Lower lobe of right lung (tissue), 2 donors: ENCODE results near the gene CAMKK2. TPM values are rescaled to one million over a fixed set of nuclear protein-coding genes. Genes with fewer than 3 reads are reported as not detected.

Experiments used
- ATAC-seq, 2 donors: fragments of 200-7000 bp; cut with Tn5 transposase; one replicate each; pipeline ENCODE4 v1.9.1; 2020 to 2022; ENCODE audit warnings: mild to moderate bottlenecking in 2 of 2, moderate library complexity in 2 of 2
- DNase-seq: peaks from one replicate; pipeline ENCODE4 v3.0.0-alpha.2; 2020
- H3K27ac ChIP-seq: fragments of 200-600 bp; one replicate; pipeline ENCODE4 v1.8.0; 2022
- H3K27me3 ChIP-seq: fragments of 200-600 bp; one replicate; pipeline ENCODE4 v1.8.0; 2022; ENCODE audit warnings: low read depth
- H3K36me3 ChIP-seq: fragments of 200-600 bp; one replicate; pipeline ENCODE4 v1.8.0; 2022; ENCODE audit warnings: mild to moderate bottlenecking
- H3K4me1 ChIP-seq: fragments of 200-600 bp; one replicate; pipeline ENCODE4 v1.8.0; 2022
- H3K4me3 ChIP-seq: fragments of 200-600 bp; one replicate; pipeline ENCODE4 v1.8.0; 2022; ENCODE audit warnings: mild to moderate bottlenecking
- H3K9me3 ChIP-seq: fragments of 200-600 bp; one replicate; pipeline ENCODE4 v1.8.0; 2022
- intact Hi-C: fragments of 100-400 bp; cut with DNase I; formaldehyde crosslinking; loops from one replicate; pipeline ENCODE4 v1.11.0; 2022
- total RNA-seq: library from RNA; stranded (reverse); fragmentation: NEBNext Ultra II Directional; extraction: Animal tissue kit (Norgen Biotek cat#: 25700); gene quantifications from one replicate; pipeline ENCODE4 v1.2.1, GENCODE V29; 2021
- TF ChIP-seq, protein P1 (sequence below): fragments of 200-600 bp; IDR thresholded peaks from one replicate; pipeline ENCODE4 v1.8.0; 2022; ENCODE audit warnings: antibody characterized with exemption, mild to moderate bottlenecking
- donor health status: DM: no; HTN: yes; CAD: no; lungs with severe emphysema.

CAMKK2 gene
- total RNA-seq, 1 donor from 2014 or later: 40.4 TPM

DNA sequence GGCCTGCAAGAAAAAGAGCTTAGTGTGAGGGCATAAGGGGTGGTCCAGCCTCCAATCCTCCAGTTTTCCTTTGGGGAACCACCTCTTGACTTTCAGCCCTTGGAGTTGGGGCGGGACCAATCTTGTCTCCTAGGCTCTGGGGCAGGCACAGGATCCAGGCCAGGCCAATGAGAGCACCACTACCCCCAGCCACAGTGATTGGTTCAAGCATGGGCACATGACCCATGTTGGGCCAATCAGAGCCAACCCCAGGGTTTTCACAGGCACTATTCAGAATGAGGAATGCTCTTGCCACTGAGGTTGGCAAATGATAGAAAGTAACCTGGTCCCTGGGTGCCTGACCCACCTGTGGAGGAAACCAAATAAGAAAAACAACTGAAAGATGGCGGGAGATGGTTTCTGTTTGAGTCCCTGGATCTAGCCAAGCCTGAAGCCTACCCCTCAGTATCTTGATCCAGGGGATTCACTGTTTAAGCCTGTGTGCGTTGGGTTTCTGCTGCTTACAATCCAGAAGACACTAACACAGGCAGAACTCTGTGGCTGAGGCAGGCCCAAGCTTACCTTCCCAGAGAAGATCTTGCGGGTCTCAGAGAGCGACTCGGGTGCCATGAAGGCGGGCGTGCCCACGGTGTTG, 43.7 kb downstream of the CAMKK2 start:
- H3K27ac ChIP-seq: no peak overlapping the region
- H3K9me3 ChIP-seq: no peaks in the 10 kb centered on the region
- peaks cover 91% of the 10 kb centered on the region for H3K36me3 ChIP-seq
- no peaks in the 10 kb centered on the region for H3K4me1 ChIP-seq
- no peak overlapping the region for H3K4me3 ChIP-seq
- TF ChIP-seq, protein P1, sequence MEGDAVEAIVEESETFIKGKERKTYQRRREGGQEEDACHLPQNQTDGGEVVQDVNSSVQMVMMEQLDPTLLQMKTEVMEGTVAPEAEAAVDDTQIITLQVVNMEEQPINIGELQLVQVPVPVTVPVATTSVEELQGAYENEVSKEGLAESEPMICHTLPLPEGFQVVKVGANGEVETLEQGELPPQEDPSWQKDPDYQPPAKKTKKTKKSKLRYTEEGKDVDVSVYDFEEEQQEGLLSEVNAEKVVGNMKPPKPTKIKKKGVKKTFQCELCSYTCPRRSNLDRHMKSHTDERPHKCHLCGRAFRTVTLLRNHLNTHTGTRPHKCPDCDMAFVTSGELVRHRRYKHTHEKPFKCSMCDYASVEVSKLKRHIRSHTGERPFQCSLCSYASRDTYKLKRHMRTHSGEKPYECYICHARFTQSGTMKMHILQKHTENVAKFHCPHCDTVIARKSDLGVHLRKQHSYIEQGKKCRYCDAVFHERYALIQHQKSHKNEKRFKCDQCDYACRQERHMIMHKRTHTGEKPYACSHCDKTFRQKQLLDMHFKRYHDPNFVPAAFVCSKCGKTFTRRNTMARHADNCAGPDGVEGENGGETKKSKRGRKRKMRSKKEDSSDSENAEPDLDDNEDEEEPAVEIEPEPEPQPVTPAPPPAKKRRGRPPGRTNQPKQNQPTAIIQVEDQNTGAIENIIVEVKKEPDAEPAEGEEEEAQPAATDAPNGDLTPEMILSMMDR: no peak
- no peaks in the 10 kb centered on the region for H3K27me3 ChIP-seq
- ATAC-seq (no peak), DNase-seq (no peak)
- intact Hi-C loops: no loop called here

DNA sequence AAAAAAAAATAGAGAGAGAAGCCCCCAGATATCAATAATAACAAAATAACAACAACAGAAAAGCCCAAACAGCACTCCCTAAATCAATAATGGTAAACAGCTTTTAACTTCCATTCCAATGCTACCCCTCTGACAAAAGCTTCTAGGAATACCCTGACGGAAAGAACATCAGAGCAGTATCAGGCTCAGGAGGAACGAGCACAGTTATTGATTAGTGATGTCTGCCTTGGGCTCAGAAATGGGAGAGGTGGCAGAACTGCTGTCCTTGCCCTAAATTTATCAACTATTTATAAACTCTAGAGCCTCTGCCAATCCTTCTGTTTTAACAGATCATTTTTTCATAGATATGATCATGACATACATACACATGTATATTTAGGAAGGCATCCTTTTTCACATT, 44.7 kb downstream of the CAMKK2 start:
- Histone ChIP-seq H3K27ac (no peak overlapping the region), H3K9me3 (no peaks in the 10 kb centered on the region), H3K36me3 (peaks cover 91% of the 10 kb centered on the region), H3K27me3 (no peaks in the 10 kb centered on the region), H3K4me1 (no peaks in the 10 kb centered on the region), H3K4me3 (no peak overlapping the region)
- DNase-seq: no peak
- ATAC-seq: no peak
- TF ChIP-seq, protein P1: no peak
- intact Hi-C loops: no loop called here

DNA sequence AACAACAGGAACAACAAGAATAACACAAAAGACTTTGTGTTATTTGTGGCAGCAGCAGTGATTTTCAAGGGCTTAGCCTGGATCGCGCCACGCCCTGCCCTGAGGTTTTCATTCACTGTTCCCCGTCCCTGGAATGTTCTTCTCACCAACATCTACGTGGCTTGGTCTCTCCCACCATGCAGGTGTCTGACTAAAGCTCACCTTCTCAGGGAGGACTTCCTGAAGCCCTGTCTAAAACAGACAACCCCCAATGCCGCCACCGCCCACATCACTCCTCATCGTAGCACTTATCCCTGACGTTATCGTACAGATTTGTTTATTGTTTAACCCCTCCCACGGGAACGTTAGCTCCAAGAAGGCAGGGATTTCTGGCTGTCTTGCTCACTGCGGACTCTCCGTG, 46.1 kb downstream of the CAMKK2 start:
- Histone ChIP-seq H3K4me3 (no peak overlapping the region), H3K4me1 (no peaks in the 10 kb centered on the region), H3K27me3 (no peaks in the 10 kb centered on the region), H3K27ac (no peak overlapping the region), H3K9me3 (no peaks in the 10 kb centered on the region), H3K36me3 (peaks cover 89% of the 10 kb centered on the region)
- no peak for ATAC-seq
- TF ChIP-seq, protein P1: no peak
- intact Hi-C loops: no loop called here
- DNase-seq: no peak

DNA sequence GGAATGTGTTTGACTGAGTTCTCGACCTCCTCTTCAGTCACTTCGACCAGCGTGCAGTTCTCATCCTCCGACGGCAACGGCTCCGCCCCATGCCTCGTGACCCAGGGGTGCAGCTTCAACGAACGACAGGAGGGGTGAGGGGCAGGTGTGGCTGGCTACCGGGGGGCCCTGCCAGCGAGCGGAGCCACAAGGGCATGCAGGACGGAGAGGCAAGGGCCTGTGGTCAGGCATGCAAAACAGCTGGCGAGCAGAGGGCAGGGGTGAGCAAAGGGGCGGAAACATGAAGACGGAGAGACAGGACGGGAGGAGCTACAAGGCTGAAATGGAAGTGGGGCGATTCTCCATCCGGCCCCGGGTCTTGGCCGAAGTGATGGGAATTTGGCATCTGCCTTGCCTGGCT, 47.9 kb downstream of the CAMKK2 start:
- DNase-seq (no peak), ATAC-seq (no peak)
- intact Hi-C loops: no loop called here
- H3K36me3 ChIP-seq: peaks cover 92% of the 10 kb centered on the region
- TF ChIP-seq, protein P1: no peak
- no peaks in the 10 kb centered on the region for H3K4me1 ChIP-seq
- H3K27ac ChIP-seq: no peak overlapping the region
- no peak overlapping the region for H3K4me3 ChIP-seq
- H3K9me3 ChIP-seq: no peaks in the 10 kb centered on the region
- no peaks in the 10 kb centered on the region for H3K27me3 ChIP-seq

DNA sequence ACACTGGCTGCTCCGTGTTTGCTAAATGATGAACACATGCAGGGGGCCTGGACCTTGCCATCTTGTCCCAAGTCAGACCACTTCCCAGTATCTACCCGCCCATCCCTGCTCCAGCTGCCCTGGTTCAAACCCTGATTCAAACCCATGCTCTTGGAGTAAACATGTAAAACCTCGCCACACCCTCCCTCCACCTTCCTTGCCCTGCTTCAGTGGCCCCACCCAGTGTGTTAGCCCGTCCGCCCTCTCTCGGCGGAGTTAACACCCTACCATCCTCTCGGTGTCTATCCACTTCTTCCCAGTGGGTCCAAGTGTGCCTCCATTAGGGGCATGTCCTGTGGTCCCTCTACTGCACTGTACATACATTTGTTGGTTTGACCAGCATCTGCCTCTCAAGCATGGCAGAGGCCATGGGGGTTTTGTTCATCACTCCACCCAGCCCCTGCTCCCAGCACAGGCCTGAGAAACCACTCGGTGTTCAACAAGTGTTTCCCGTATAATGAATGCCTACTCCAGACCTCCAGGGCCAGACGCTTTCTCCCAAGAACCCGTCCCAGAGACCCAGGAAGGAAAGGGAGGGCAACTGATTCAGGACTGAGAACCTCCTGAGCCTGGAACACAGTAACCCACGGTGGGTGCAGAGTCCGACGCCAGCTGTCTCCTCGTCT, 49.5 kb downstream of the CAMKK2 start:
- H3K27ac ChIP-seq: no peak overlapping the region
- ATAC-seq: no peak
- H3K36me3 ChIP-seq: peaks cover 86% of the 10 kb centered on the region

More for the DNA sequence above, 49.5 kb downstream of the CAMKK2 start:
- no peaks in the 10 kb centered on the region for H3K9me3 ChIP-seq
- no peak for DNase-seq
- H3K4me1 ChIP-seq: no peaks in the 10 kb centered on the region
- no peaks in the 10 kb centered on the region for H3K27me3 ChIP-seq
- intact Hi-C loops: no loop called here
- H3K4me3 ChIP-seq: no peak overlapping the region
- TF ChIP-seq, protein P1: no peak
